OCI-LY7 (cell line): ENCODE measurements around the gene SPATA24.

Source experiments
- CTCF ChIP-seq: fragments of 200-600 bp; sonication (generic); conservative IDR thresholded peaks from 2 replicates; pipeline ENCODE4 v1.5.1; 2014; ENCODE audit warnings: mild to moderate bottlenecking, antibody characterized with exemption, low read length, moderate library complexity, mixed read lengths
- EZH2phosphoT487 ChIP-seq: fragments of 200-600 bp; sonication (generic); IDR thresholded peaks from 2 replicates; pipeline ENCODE4 v1.6.1; 2018; ENCODE audit warnings: low read depth, borderline replicate concordance, mild to moderate bottlenecking, mixed run types, antibody characterized with exemption, low read length, moderate library complexity, mixed read lengths

- TF ChIP-seq CTCF (no peak), EZH2phosphoT487 (no peak)
Observed at GRCh38 chr5:139438707-139439012, 34.8 kb upstream of the SPATA24 start.
